NB4 (cell line): ENCODE measurements around the gene ADSS1.

ENCODE experiments used
- POLR2A ChIP-seq: IDR thresholded peaks from 2 replicates; pipeline ENCODE4 v1.6.1; 2011; ENCODE audit warnings: mild to moderate bottlenecking; ENCODE audit not compliant: insufficient read length; ENCODE audit errors: extremely low read depth
- TF ChIP-seq, protein P1 (sequence below): IDR thresholded peaks from one replicate; pipeline ENCODE4 v1.5.1; 2012; ENCODE audit warnings: low read depth, low read length

DNA sequence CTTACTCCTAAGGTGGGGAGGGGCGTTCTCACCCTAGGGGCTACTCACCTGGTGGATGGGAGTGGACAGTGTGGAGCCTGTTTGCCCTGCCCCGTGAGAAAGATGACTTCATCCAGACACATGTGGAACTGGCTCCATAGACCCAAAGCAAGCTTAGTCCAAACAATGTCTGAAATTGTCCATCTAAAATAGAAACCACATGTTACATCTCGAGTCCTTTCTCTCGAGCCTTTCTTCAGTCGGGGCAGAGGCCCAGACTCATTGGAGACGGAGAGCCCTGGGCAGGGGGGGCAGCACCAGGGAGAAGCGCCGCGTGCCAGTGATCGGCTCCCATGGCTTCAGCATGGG, 33.2 kb downstream of the ADSS1 start:
- TF ChIP-seq, protein P1, sequence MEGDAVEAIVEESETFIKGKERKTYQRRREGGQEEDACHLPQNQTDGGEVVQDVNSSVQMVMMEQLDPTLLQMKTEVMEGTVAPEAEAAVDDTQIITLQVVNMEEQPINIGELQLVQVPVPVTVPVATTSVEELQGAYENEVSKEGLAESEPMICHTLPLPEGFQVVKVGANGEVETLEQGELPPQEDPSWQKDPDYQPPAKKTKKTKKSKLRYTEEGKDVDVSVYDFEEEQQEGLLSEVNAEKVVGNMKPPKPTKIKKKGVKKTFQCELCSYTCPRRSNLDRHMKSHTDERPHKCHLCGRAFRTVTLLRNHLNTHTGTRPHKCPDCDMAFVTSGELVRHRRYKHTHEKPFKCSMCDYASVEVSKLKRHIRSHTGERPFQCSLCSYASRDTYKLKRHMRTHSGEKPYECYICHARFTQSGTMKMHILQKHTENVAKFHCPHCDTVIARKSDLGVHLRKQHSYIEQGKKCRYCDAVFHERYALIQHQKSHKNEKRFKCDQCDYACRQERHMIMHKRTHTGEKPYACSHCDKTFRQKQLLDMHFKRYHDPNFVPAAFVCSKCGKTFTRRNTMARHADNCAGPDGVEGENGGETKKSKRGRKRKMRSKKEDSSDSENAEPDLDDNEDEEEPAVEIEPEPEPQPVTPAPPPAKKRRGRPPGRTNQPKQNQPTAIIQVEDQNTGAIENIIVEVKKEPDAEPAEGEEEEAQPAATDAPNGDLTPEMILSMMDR: no peak
- TF ChIP-seq POLR2A: no peak
